Measurements from ENCODE around the gene IL2RA.

IL2RA gene

GRCh38 chr10:6040205-6040604 is 22.0 kb downstream of the IL2RA start:
- peaks cover 68% of the 10 kb centered on the region for H3K4me1 ChIP-seq (ENCODE audit: control insufficient read depth, insufficient read depth, low read length, poor library complexity, severe bottlenecking)
- no peaks in the 10 kb centered on the region for H3K36me3 ChIP-seq (ENCODE audit: control insufficient read depth, insufficient read depth, low read length)
- no peaks in the 10 kb centered on the region for H3K27me3 ChIP-seq (replicated peaks; ENCODE audit: control insufficient read depth, insufficient read depth, low read length, poor library complexity, severe bottlenecking)
- no peak overlapping the region for H3K27ac ChIP-seq (ENCODE audit: insufficient read depth, low read length, poor library complexity, severe bottlenecking)
- no peak for DNase-seq
- no peak overlapping the region for H3K4me3 ChIP-seq (ENCODE audit: insufficient read depth, low read depth, low read length, poor library complexity, severe bottlenecking)
- H3K9me3 ChIP-seq (ENCODE audit: control insufficient read depth, low read length) = no peaks in the 10 kb centered on the region

- Histone ChIP-seq H3K4me1 (ENCODE audit: control insufficient read depth, insufficient read depth, low read length, poor library complexity, severe bottlenecking) (peaks cover 63% of the 10 kb centered on the region), H3K27me3 (replicated peaks; ENCODE audit: control insufficient read depth, insufficient read depth, low read length, poor library complexity, severe bottlenecking) (no peaks in the 10 kb centered on the region), H3K4me3 (ENCODE audit: insufficient read depth, low read depth, low read length, poor library complexity, severe bottlenecking) (no peak overlapping the region), H3K27ac (ENCODE audit: insufficient read depth, low read length, poor library complexity, severe bottlenecking) (no peak overlapping the region), H3K9me3 (ENCODE audit: control insufficient read depth, low read length) (no peaks in the 10 kb centered on the region), H3K36me3 (ENCODE audit: control insufficient read depth, insufficient read depth, low read length) (no peaks in the 10 kb centered on the region)
- no peak for DNase-seq
Measured at GRCh38 chr10:6039711-6040110, 22.5 kb downstream of the IL2RA start.

- peak in 2 of 3 donors; percentile 29 to 35 for DNase-seq
- H3K36me3 ChIP-seq (ENCODE audit: control insufficient read depth, insufficient read depth, low read length) = no peaks in the 10 kb centered on the region
- H3K27me3 ChIP-seq (replicated peaks; ENCODE audit: control insufficient read depth, insufficient read depth, low read length, poor library complexity, severe bottlenecking) = no peaks in the 10 kb centered on the region
- H3K27ac ChIP-seq (ENCODE audit: insufficient read depth, low read length, poor library complexity, severe bottlenecking) = peak overlapping the region; percentile 80
- H3K4me3 ChIP-seq (ENCODE audit: insufficient read depth, low read depth, low read length, poor library complexity, severe bottlenecking) = peak overlapping the region; percentile 16
- no peaks in the 10 kb centered on the region for H3K9me3 ChIP-seq (ENCODE audit: control insufficient read depth, low read length)
- H3K4me1 ChIP-seq (ENCODE audit: control insufficient read depth, insufficient read depth, low read length, poor library complexity, severe bottlenecking) = peaks cover 50% of the 10 kb centered on the region
Measured at GRCh38 chr10:6038071-6038631, 24.0 kb downstream of the IL2RA start.

- Histone ChIP-seq H3K4me1 (ENCODE audit: control insufficient read depth, insufficient read depth, low read length, poor library complexity, severe bottlenecking) (peaks cover 50% of the 10 kb centered on the region), H3K36me3 (ENCODE audit: control insufficient read depth, insufficient read depth, low read length) (no peaks in the 10 kb centered on the region), H3K27ac (ENCODE audit: insufficient read depth, low read length, poor library complexity, severe bottlenecking) (peak overlapping the region; percentile 80), H3K4me3 (ENCODE audit: insufficient read depth, low read depth, low read length, poor library complexity, severe bottlenecking) (no peak overlapping the region), H3K27me3 (replicated peaks; ENCODE audit: control insufficient read depth, insufficient read depth, low read length, poor library complexity, severe bottlenecking) (no peaks in the 10 kb centered on the region), H3K9me3 (ENCODE audit: control insufficient read depth, low read length) (no peaks in the 10 kb centered on the region)
- no peak for DNase-seq
Measured at GRCh38 chr10:6037422-6037821, 24.7 kb downstream of the IL2RA start.

DNA sequence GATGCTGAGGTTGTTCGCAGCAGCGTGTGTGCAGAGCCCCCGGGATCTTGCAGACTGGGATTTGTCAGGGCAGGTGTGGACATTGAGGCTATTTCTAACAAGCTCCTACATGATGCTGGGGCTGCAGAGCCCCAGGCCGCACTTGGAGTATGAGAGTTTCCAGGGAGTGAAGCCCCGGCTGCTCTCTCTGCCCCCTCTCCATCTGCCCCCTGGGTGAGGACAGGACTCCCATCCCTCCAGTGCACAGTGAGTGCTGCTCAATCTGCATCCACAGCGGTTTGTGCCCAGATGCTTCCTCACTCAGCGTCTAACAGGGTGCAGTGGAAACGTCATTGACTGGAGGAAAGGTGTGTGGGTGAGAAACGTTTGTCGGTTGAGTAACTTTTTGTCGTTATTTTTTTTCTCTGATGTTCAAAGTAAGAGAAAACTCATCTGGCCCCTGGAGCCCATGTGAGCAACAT is 25.3 kb downstream of the IL2RA start:
- Histone ChIP-seq H3K27me3 (replicated peaks; ENCODE audit: control insufficient read depth, insufficient read depth, low read length, poor library complexity, severe bottlenecking) (no peaks in the 10 kb centered on the region), H3K9me3 (ENCODE audit: control insufficient read depth, low read length) (no peaks in the 10 kb centered on the region), H3K36me3 (ENCODE audit: control insufficient read depth, insufficient read depth, low read length) (no peaks in the 10 kb centered on the region), H3K4me3 (ENCODE audit: insufficient read depth, low read depth, low read length, poor library complexity, severe bottlenecking) (no peak overlapping the region), H3K27ac (ENCODE audit: insufficient read depth, low read length, poor library complexity, severe bottlenecking) (peak overlapping the region; percentile 80), H3K4me1 (ENCODE audit: control insufficient read depth, insufficient read depth, low read length, poor library complexity, severe bottlenecking) (peaks cover 49% of the 10 kb centered on the region)
- no peak for DNase-seq

GRCh38 chr10:6035931-6036575 is 26.1 kb downstream of the IL2RA start:
- peaks cover 42% of the 10 kb centered on the region for H3K4me1 ChIP-seq (ENCODE audit: control insufficient read depth, insufficient read depth, low read length, poor library complexity, severe bottlenecking)
- peak overlapping the region; percentile 80 for H3K27ac ChIP-seq (ENCODE audit: insufficient read depth, low read length, poor library complexity, severe bottlenecking)
- no peaks in the 10 kb centered on the region for H3K36me3 ChIP-seq (ENCODE audit: control insufficient read depth, insufficient read depth, low read length)

GRCh38 chr10:6035101-6035834 is 26.9 kb downstream of the IL2RA start:
- Histone ChIP-seq H3K4me1 (ENCODE audit: control insufficient read depth, insufficient read depth, low read length, poor library complexity, severe bottlenecking) (peaks cover 38% of the 10 kb centered on the region), H3K9me3 (ENCODE audit: control insufficient read depth, low read length) (no peaks in the 10 kb centered on the region), H3K4me3 (ENCODE audit: insufficient read depth, low read depth, low read length, poor library complexity, severe bottlenecking) (no peak overlapping the region), H3K27me3 (replicated peaks; ENCODE audit: control insufficient read depth, insufficient read depth, low read length, poor library complexity, severe bottlenecking) (no peaks in the 10 kb centered on the region), H3K27ac (ENCODE audit: insufficient read depth, low read length, poor library complexity, severe bottlenecking) (no peak overlapping the region), H3K36me3 (ENCODE audit: control insufficient read depth, insufficient read depth, low read length) (no peaks in the 10 kb centered on the region)
- no peak for DNase-seq

More at GRCh38 chr10:6035931-6036575, 26.1 kb downstream of the IL2RA start:
- H3K27me3 ChIP-seq (replicated peaks; ENCODE audit: control insufficient read depth, insufficient read depth, low read length, poor library complexity, severe bottlenecking) = no peaks in the 10 kb centered on the region
- H3K9me3 ChIP-seq (ENCODE audit: control insufficient read depth, low read length) = no peaks in the 10 kb centered on the region
- H3K4me3 ChIP-seq (ENCODE audit: insufficient read depth, low read depth, low read length, poor library complexity, severe bottlenecking) = no peak overlapping the region
- DNase-seq = no peak

- H3K27ac ChIP-seq (ENCODE audit: insufficient read depth, low read length, poor library complexity, severe bottlenecking) = peak overlapping the region; percentile 3
- H3K4me1 ChIP-seq (ENCODE audit: control insufficient read depth, insufficient read depth, low read length, poor library complexity, severe bottlenecking) = peaks cover 30% of the 10 kb centered on the region
- H3K4me3 ChIP-seq (ENCODE audit: insufficient read depth, low read depth, low read length, poor library complexity, severe bottlenecking) = no peak overlapping the region
- DNase-seq = no peak
- no peaks in the 10 kb centered on the region for H3K27me3 ChIP-seq (replicated peaks; ENCODE audit: control insufficient read depth, insufficient read depth, low read length, poor library complexity, severe bottlenecking)
- H3K9me3 ChIP-seq (ENCODE audit: control insufficient read depth, low read length) = no peaks in the 10 kb centered on the region
- H3K36me3 ChIP-seq (ENCODE audit: control insufficient read depth, insufficient read depth, low read length) = no peaks in the 10 kb centered on the region
Measured at GRCh38 chr10:6034371-6034770, 27.8 kb downstream of the IL2RA start.

GRCh38 chr10:6033954-6034353 is 28.2 kb downstream of the IL2RA start:
- Histone ChIP-seq H3K4me1 (ENCODE audit: control insufficient read depth, insufficient read depth, low read length, poor library complexity, severe bottlenecking) (peaks cover 28% of the 10 kb centered on the region), H3K27me3 (replicated peaks; ENCODE audit: control insufficient read depth, insufficient read depth, low read length, poor library complexity, severe bottlenecking) (no peaks in the 10 kb centered on the region), H3K27ac (ENCODE audit: insufficient read depth, low read length, poor library complexity, severe bottlenecking) (no peak overlapping the region), H3K36me3 (ENCODE audit: control insufficient read depth, insufficient read depth, low read length) (no peaks in the 10 kb centered on the region), H3K9me3 (ENCODE audit: control insufficient read depth, low read length) (no peaks in the 10 kb centered on the region), H3K4me3 (ENCODE audit: insufficient read depth, low read depth, low read length, poor library complexity, severe bottlenecking) (no peak overlapping the region)
- no peak for DNase-seq

DNA sequence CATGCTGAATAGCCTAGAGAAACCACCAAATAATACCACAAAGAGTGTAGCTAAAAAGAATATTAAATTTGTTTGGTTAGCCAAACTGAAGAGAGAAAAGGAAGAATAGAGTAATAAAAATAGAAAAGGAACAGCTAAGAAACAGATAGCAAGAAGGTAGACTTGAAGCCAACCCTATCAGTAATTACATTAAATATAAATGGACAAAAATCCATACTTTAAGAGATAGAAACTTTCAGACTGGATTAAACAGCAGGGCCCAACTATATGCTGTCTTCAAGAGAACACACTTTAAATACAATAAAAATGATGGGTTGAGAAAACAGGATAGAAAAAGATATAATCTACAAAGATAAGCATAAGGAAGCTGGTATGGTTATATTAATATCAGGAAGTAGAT is 31.2 kb downstream of the IL2RA start:
- Histone ChIP-seq H3K4me3 (ENCODE audit: insufficient read depth, low read depth, low read length, poor library complexity, severe bottlenecking) (no peak overlapping the region), H3K27ac (ENCODE audit: insufficient read depth, low read length, poor library complexity, severe bottlenecking) (no peak overlapping the region), H3K27me3 (replicated peaks; ENCODE audit: control insufficient read depth, insufficient read depth, low read length, poor library complexity, severe bottlenecking) (no peaks in the 10 kb centered on the region), H3K36me3 (ENCODE audit: control insufficient read depth, insufficient read depth, low read length) (no peaks in the 10 kb centered on the region), H3K9me3 (ENCODE audit: control insufficient read depth, low read length) (no peaks in the 10 kb centered on the region), H3K4me1 (ENCODE audit: control insufficient read depth, insufficient read depth, low read length, poor library complexity, severe bottlenecking) (peaks cover 19% of the 10 kb centered on the region)
- no peak for DNase-seq

Measured in effector memory CD4-positive, alpha-beta T cell (primary cell).